ENCODE data around the gene TJP1. TPM values are rescaled to one million over a fixed set of nuclear protein-coding genes. Genes with fewer than 3 reads are reported as not detected.
"Not testable (repeated sequence)": the region's sequence is repeated elsewhere in the genome, so short reads cannot be mapped to it uniquely, and the experiment has no call there.

TJP1 gene
- polyA plus RNA-seq, 6 donors from 2014 or later, result not detected

GRCh38 chr15:29782816-29783215 is 39.5 kb downstream of the TJP1 start:
- not testable (repeated sequence) for H3K36me3 Mint-ChIP-seq; H3K4me3 Mint-ChIP-seq; H3K4me1 Mint-ChIP-seq; ATAC-seq (ENCODE audit: low read depth in 2 of 2); H3K27ac Mint-ChIP-seq; DNase-seq
- Mint-ChIP-seq H3K27me3 (peaks cover 5 to 14% (median 7%) of the 10 kb centered on the region in 3 donors), H3K9me3 (peaks cover 0 to 45% (median 6%) of the 10 kb centered on the region in 7 donors)

- peaks cover 12 to 22% (median 14%) of the 10 kb centered on the region in 3 donors for H3K27me3 Mint-ChIP-seq
These were observed 43.9 kb downstream of the TJP1 start for GRCh38 chr15:29778382-29778781.

GRCh38 chr15:29776859-29777258 is 45.4 kb downstream of the TJP1 start:
- peaks cover 12 to 22% (median 14%) of the 10 kb centered on the region in 3 donors for H3K27me3 Mint-ChIP-seq
- H3K9me3 Mint-ChIP-seq, result peaks cover 0 to 28% (median 0%) of the 10 kb centered on the region in 7 donors

More at GRCh38 chr15:29778382-29778781, 43.9 kb downstream of the TJP1 start:
- H3K36me3 Mint-ChIP-seq, result no peaks in the 10 kb centered on the region
- no peak overlapping the region for H3K4me3 Mint-ChIP-seq
- H3K9me3 Mint-ChIP-seq, result peaks cover 0 to 28% (median 6%) of the 10 kb centered on the region in 7 donors
- H3K4me1 Mint-ChIP-seq, result no peaks in the 10 kb centered on the region
- no peak overlapping the region for H3K27ac Mint-ChIP-seq
- no peak for ATAC-seq (ENCODE audit: low read depth in 2 of 2)
- no peak for DNase-seq

GRCh38 chr15:29774900-29775299 is 47.4 kb downstream of the TJP1 start:
- Mint-ChIP-seq H3K27me3 (peaks cover 9 to 22% (median 16%) of the 10 kb centered on the region in 3 donors), H3K36me3 (no peaks in the 10 kb centered on the region), H3K4me1 (no peaks in the 10 kb centered on the region), H3K27ac (no peak overlapping the region), H3K4me3 (no peak overlapping the region), H3K9me3 (peaks cover 0 to 8% (median 0%) of the 10 kb centered on the region in 7 donors)
- DNase-seq (no peak), ATAC-seq (ENCODE audit: low read depth in 2 of 2) (no peak)

More at GRCh38 chr15:29776859-29777258, 45.4 kb downstream of the TJP1 start:
- H3K4me3 Mint-ChIP-seq, result no peak overlapping the region
- no peak for DNase-seq
- H3K36me3 Mint-ChIP-seq, result no peaks in the 10 kb centered on the region
- H3K4me1 Mint-ChIP-seq, result no peaks in the 10 kb centered on the region
- H3K27ac Mint-ChIP-seq, result no peak overlapping the region
- ATAC-seq (ENCODE audit: low read depth in 2 of 2), result no peak

GRCh38 chr15:29773816-29774215 is 48.5 kb downstream of the TJP1 start:
- no peak overlapping the region for H3K4me3 Mint-ChIP-seq
- no peaks in the 10 kb centered on the region for H3K9me3 Mint-ChIP-seq
- no peak overlapping the region for H3K27ac Mint-ChIP-seq
- ATAC-seq (ENCODE audit: low read depth in 2 of 2) (no peak), DNase-seq (no peak)
- H3K4me1 Mint-ChIP-seq, result no peaks in the 10 kb centered on the region
- peaks cover under 1 to 16% (median 16%) of the 10 kb centered on the region in 3 donors for H3K27me3 Mint-ChIP-seq
- H3K36me3 Mint-ChIP-seq, result no peaks in the 10 kb centered on the region

GRCh38 chr15:29773000-29773399 is 49.3 kb downstream of the TJP1 start:
- Mint-ChIP-seq H3K4me3 (no peak overlapping the region), H3K9me3 (peaks cover 0 to under 1% (median 0%) of the 10 kb centered on the region in 7 donors), H3K4me1 (no peaks in the 10 kb centered on the region), H3K27ac (no peak overlapping the region), H3K27me3 (peaks cover 4 to 14% (median 12%) of the 10 kb centered on the region in 3 donors), H3K36me3 (no peaks in the 10 kb centered on the region)
- ATAC-seq (ENCODE audit: low read depth in 2 of 2) (no peak), DNase-seq (no peak)

- H3K9me3 Mint-ChIP-seq, result peaks cover 0 to 2% (median 0%) of the 10 kb centered on the region in 7 donors
- no peak for ATAC-seq (ENCODE audit: low read depth in 2 of 2)
- no peaks in the 10 kb centered on the region for H3K36me3 Mint-ChIP-seq
- no peaks in the 10 kb centered on the region for H3K4me1 Mint-ChIP-seq
- H3K27ac Mint-ChIP-seq, result no peak overlapping the region
- H3K4me3 Mint-ChIP-seq, result no peak overlapping the region
- H3K27me3 Mint-ChIP-seq, result peaks cover 14 to 23% (median 17%) of the 10 kb centered on the region in 3 donors
- no peak for DNase-seq
These were observed 51.5 kb downstream of the TJP1 start for GRCh38 chr15:29770796-29771195.

GRCh38 chr15:29765898-29766527 is 56.3 kb downstream of the TJP1 start:
- no peaks in the 10 kb centered on the region for H3K4me1 Mint-ChIP-seq
- peaks cover 0 to 6% (median 0%) of the 10 kb centered on the region in 7 donors for H3K9me3 Mint-ChIP-seq
- no peak for DNase-seq
- no peak overlapping the region for H3K27ac Mint-ChIP-seq
- H3K27me3 Mint-ChIP-seq, result peaks cover 13 to 26% (median 17%) of the 10 kb centered on the region in 3 donors
- no peak for ATAC-seq (ENCODE audit: low read depth in 2 of 2)
- no peaks in the 10 kb centered on the region for H3K36me3 Mint-ChIP-seq
- no peak overlapping the region for H3K4me3 Mint-ChIP-seq

GRCh38 chr15:29765234-29765841 is 56.9 kb downstream of the TJP1 start:
- H3K4me3 Mint-ChIP-seq, result no peak overlapping the region
- H3K9me3 Mint-ChIP-seq, result peaks cover 0 to 6% (median 0%) of the 10 kb centered on the region in 7 donors
- no peaks in the 10 kb centered on the region for H3K4me1 Mint-ChIP-seq
- H3K27ac Mint-ChIP-seq, result no peak overlapping the region
- ATAC-seq (ENCODE audit: low read depth in 2 of 2), result no peak
- H3K27me3 Mint-ChIP-seq, result peaks cover 13 to 26% (median 17%) of the 10 kb centered on the region in 3 donors
- H3K36me3 Mint-ChIP-seq, result no peaks in the 10 kb centered on the region
- no peak for DNase-seq

GRCh38 chr15:29759596-29759995 is 62.7 kb downstream of the TJP1 start:
- no peak overlapping the region for H3K4me3 Mint-ChIP-seq
- no peaks in the 10 kb centered on the region for H3K36me3 Mint-ChIP-seq
- peaks cover 0 to 5% (median 0%) of the 10 kb centered on the region in 7 donors for H3K9me3 Mint-ChIP-seq
- peaks cover 7 to 13% (median 9%) of the 10 kb centered on the region in 3 donors for H3K27me3 Mint-ChIP-seq
- no peak overlapping the region for H3K27ac Mint-ChIP-seq
- no peaks in the 10 kb centered on the region for H3K4me1 Mint-ChIP-seq
- ATAC-seq (ENCODE audit: low read depth in 2 of 2), result no peak
- DNase-seq, result no peak

GRCh38 chr15:29756358-29757267 is 65.7 kb downstream of the TJP1 start:
- no peak overlapping the region for H3K27ac Mint-ChIP-seq
- no peak overlapping the region for H3K4me3 Mint-ChIP-seq
- H3K36me3 Mint-ChIP-seq, result no peaks in the 10 kb centered on the region
- DNase-seq (no peak), ATAC-seq (ENCODE audit: low read depth in 2 of 2) (no peak)
- peaks cover 0 to 6% (median 5%) of the 10 kb centered on the region in 3 donors for H3K27me3 Mint-ChIP-seq
- peaks cover 0 to 5% (median 0%) of the 10 kb centered on the region in 7 donors for H3K9me3 Mint-ChIP-seq
- no peaks in the 10 kb centered on the region for H3K4me1 Mint-ChIP-seq

- H3K9me3 Mint-ChIP-seq; H3K27ac Mint-ChIP-seq; H3K4me1 Mint-ChIP-seq; H3K27me3 Mint-ChIP-seq; ATAC-seq (ENCODE audit: low read depth in 2 of 2); H3K36me3 Mint-ChIP-seq; DNase-seq; H3K4me3 Mint-ChIP-seq: not testable (repeated sequence)
These were observed 68.3 kb downstream of the TJP1 start for GRCh38 chr15:29754009-29754408.

GRCh38 chr15:29753506-29753905 is 68.8 kb downstream of the TJP1 start:
- no peak overlapping the region for H3K4me3 Mint-ChIP-seq
- H3K9me3 Mint-ChIP-seq, result peaks cover 0 to 3% (median 0%) of the 10 kb centered on the region in 7 donors
- no peak overlapping the region for H3K27ac Mint-ChIP-seq
- peaks cover 0 to 4% (median 0%) of the 10 kb centered on the region in 3 donors for H3K27me3 Mint-ChIP-seq
- no peaks in the 10 kb centered on the region for H3K4me1 Mint-ChIP-seq
- H3K36me3 Mint-ChIP-seq, result no peaks in the 10 kb centered on the region
- ATAC-seq (ENCODE audit: low read depth in 2 of 2) (no peak), DNase-seq (no peak)

Data from naive B cell (primary cell).